ENCODE data around the gene CWF19L2.

DNA sequence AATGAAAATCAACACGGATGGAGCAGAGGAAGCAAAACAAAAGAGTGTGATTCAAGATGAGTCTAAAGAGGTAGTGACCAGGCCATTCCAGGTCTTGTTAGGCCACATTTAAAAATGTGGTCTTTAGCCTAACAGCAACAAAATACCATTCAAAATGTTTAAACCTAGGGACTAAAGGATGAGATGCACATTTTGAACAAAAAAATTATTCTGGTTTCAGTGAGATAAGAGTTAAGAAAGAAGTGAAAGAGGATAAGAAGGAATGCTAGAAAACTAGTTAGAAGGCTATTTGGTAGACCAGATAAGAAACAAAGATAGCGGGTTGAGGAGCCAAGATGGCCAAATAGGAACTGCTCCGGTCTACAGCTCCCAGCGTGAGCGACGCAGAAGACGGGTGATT is 85.2 kb downstream of the CWF19L2 start:
- TF ChIP-seq, protein P1, sequence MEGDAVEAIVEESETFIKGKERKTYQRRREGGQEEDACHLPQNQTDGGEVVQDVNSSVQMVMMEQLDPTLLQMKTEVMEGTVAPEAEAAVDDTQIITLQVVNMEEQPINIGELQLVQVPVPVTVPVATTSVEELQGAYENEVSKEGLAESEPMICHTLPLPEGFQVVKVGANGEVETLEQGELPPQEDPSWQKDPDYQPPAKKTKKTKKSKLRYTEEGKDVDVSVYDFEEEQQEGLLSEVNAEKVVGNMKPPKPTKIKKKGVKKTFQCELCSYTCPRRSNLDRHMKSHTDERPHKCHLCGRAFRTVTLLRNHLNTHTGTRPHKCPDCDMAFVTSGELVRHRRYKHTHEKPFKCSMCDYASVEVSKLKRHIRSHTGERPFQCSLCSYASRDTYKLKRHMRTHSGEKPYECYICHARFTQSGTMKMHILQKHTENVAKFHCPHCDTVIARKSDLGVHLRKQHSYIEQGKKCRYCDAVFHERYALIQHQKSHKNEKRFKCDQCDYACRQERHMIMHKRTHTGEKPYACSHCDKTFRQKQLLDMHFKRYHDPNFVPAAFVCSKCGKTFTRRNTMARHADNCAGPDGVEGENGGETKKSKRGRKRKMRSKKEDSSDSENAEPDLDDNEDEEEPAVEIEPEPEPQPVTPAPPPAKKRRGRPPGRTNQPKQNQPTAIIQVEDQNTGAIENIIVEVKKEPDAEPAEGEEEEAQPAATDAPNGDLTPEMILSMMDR (IDR thresholded peaks at IDR 0.05) = no peak
- TF ChIP-seq EP300 (IDR thresholded peaks at IDR 0.05; ENCODE audit: low read depth) = no peak
- no peak for TF ChIP-seq POLR2AphosphoS5 (IDR thresholded peaks at IDR 0.05)

Measured in transverse colon (tissue), 4 donors.